GM21381 (cell line): ENCODE results near the gene SCN10A.

Experiments used
- ATAC-seq: cut with Tn5 transposase; IDR thresholded peaks from one replicate; pipeline ENCODE4 v1.9.1; 2021; ENCODE audit warnings: mild to moderate bottlenecking, moderate library complexity; ENCODE audit not compliant: unreplicated experiment

SCN10A gene

DNA sequence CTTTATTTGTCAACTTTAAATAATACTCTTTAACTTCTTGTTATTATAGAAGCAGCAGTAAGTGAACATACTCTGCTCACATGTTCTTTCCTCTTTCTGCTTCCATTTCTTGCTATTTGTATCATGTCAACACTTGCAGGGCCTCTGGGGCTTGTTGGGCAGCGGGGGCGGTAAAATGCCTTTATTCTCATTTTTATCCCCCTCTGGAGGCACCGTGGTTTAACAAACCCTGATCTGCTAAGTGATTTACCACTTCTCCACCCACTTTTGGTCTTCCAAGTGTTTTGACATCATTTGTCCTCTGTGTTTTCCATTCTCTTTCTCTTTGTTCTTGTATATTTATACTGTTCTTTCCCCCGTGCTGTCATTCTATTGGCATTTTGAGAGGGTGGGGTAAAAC, 33.9 kb downstream of the SCN10A start:
- no peak for ATAC-seq

DNA sequence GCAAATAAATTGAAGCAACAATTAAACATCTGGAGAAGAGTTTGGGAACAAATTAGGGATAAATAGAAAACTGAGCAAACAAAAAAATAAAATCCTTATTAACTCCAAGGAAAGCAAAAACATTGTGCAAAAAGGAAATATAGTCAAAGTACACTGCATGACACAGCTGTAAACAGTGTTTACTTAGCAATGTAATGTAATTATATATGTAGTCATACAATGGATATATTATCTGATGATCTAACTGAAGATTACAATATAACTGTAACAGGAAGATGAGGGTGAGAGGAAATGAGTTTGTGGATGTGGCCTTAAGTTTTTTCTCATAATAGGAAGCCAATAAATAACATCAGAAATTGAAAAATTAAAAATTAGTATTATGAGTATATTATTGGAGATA, 42.5 kb downstream of the SCN10A start:
- no peak for ATAC-seq

DNA sequence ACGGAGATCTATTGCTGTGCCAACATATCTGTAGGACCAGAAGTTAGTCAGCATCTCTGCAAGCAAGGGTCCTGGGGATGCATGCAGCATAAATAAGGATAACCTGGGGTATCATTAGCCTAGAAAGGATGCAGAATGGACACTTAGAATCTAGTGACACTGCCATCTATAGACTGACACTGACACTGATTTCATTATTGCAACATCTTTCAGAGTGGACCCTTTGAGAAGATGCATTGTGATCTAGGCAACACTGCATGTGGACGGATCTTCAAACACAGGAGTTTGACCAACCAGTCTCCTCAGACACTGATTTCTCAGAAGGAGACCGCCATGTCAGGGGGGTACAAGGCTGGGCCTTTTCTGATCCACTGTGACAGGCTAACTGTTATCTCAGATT, 52.4 kb downstream of the SCN10A start:
- ATAC-seq: no peak

DNA sequence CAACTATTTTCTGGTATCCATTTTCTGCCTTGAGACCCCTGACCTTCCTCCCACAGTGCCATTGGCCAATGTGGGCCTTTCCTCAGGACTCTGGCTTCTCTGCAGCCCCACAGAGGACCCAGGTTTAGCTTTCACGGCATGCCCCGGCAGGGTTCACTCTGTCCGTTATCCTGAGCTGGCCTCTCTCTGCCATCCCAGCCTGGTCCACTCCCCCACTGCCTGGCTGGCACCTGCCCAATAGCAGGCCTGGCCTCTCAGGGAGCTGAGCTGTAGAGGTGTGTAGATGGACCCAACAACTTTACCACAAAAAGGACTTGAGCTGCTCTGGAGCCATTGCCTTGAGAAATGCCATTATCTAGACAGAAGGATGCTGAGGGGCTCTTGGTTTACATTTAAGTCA, 57.5 kb downstream of the SCN10A start:
- ATAC-seq: no peak

DNA sequence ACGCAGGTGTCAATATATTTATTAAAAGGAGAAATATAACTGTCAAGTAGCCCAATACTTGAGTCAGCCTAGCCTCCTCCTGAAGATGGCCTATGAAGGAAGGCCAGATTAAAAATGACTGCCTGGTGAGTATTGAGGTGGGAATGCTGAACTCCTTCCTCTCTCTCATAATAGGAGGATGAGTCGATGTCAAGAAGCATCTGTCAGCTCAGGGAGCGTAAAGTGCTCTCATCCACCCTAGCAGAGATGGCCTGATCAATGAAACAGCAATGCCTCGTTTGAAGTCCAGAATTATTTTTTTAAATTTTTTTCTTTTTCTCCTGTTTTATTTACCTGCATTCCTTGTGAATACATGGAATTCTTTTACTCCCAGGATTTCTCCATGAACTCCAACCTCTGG, 58.3 kb downstream of the SCN10A start:
- no peak for ATAC-seq

DNA sequence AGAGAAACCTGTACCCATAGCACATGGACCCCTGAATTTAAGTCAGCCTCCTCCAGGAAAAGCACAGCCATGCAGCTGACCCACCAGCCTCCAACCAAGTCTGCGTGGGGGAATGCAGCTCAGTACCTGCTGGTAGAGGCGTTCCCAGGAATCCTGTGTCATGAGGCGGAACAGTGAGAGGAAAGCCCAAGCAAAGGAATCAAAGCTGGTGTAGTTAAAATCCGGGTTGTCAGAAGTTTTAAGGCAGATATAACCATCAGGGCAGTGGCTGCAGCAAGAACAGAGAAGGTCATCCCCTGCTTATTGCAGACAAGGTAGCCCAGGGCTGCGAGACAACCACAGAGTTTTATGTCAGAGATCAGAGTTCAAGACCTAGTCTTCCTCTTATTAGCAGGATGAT, 59.1 kb downstream of the SCN10A start:
- no peak for ATAC-seq

DNA sequence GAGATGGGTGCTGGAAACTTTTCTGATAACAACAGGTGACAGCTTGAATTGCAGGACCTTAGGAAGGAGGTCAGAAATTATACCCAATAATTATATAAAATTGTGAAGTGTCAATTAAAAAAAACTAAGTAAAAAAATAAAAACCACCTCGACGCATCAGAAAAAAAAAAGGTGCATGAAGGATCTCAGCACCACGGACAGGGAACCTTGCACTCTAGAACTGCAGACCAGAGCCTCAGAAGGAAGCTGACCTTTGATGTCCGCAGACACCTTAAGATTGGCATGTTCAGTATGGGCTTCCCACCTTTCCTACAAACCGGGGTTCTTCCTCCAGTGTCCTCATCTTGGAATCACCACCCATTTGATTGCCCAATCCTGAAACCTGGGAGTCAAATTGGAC, 60.9 kb downstream of the SCN10A start:
- no peak for ATAC-seq

DNA sequence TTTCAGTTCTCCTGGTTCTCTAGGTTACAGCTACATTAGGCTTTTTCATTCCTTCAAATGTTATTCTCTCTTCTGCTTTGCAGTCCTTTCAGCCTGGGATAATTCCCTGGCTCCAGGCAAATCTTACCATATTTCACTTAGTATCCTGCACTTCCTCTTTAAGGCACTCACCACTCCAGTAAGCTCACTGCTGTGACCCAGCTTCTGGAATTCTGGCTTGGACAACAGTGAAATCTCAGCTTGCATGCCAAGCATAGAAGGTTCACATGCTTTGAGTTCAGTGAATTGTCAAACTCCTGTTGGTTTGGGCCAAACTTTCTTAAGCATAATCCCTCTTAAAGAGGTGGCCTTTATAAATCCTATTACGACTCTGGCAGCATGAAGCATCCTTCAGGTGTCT, 69.4 kb downstream of the SCN10A start:
- no peak for ATAC-seq

DNA sequence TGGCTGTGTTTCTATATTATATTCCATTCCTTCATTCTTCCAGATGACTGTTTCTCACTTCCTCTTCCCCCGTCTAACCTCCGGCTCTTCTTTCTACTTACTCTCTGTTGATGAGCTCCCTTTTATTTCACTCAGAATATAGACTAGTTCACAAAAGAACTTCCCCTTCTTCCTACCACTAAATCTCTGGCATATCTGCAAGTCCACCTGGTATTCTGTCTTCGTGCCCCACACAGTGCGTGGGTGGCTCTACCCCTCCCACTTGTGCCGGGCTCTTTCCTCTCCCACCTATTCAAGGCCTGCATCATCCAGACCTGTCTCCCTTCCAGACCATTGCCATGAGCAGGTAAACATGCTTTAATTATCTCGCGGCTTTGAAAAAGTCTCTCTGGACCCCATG, 73.0 kb downstream of the SCN10A start:
- no peak for ATAC-seq

DNA sequence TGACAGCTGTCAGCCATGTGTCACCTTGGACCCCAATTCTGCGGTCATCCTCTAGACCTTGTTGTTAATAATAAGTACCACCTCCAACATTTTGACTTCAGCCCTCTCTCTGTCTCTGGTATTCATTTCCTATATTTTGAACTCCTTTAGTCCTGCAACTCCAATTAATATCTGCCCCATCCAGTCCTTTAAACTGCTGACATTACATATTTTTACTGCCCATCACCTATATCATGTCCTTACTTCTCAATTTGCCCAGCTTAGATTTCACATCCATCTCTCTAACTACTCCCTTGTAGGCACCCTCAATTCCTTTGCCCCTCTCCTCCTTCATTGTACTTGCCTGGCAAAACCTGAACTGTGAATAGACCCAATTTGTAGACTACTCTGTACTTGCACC, 73.5 kb downstream of the SCN10A start:
- ATAC-seq: no peak

DNA sequence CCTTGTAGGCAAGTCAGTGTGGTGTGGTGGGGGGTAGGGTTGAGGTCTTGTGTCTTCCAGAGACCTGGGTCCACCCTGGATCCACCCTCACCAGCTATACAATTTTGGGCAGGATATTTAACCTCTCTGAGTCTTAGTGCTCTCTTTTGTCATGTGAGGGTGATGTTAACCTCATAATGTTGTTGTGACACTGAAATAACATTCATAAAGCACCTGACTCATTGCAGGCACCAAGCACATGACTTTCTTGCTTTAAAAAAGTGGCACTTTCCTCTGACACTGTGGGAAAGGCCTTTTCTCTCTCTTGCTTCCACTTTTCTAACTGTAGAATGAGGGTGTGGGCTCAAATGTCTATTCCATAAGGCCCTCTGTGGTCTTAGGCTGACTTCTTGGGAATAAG, 75.5 kb downstream of the SCN10A start:
- no peak for ATAC-seq

DNA sequence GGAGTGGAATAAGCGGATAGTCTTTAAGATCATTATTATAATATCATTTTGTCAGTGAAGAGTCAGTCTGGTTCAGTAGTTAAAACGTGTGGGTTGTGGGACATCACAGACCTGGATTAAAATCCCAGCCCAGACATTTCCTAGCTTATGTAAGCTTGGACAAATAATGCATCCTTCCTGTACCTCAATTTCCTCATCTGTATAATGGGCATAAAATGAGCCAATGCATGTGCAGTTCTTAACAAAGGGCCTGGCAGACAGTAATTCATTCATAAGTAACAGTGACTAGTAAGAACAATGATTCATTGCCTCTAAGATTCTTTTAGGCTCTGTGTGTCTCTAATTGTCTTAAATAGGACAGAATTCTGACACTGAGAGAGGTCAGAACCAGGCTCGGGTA, 76.1 kb downstream of the SCN10A start:
- ATAC-seq: no peak

DNA sequence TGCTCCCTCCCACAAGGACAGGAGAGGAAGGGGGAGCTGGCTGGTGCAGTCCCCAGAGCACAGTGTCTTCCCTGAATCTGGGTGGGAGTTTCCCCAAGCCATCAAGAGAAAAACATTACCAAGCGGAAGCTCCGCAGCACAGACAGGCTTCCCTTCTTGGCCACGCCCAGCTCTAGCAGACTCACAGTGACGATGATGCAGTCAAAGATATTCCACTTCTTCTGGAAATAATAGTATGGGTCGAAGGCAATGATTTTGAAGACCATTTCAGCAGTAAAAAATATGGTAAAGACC, 76.7 kb downstream of the SCN10A start:
- ATAC-seq: no peak

DNA sequence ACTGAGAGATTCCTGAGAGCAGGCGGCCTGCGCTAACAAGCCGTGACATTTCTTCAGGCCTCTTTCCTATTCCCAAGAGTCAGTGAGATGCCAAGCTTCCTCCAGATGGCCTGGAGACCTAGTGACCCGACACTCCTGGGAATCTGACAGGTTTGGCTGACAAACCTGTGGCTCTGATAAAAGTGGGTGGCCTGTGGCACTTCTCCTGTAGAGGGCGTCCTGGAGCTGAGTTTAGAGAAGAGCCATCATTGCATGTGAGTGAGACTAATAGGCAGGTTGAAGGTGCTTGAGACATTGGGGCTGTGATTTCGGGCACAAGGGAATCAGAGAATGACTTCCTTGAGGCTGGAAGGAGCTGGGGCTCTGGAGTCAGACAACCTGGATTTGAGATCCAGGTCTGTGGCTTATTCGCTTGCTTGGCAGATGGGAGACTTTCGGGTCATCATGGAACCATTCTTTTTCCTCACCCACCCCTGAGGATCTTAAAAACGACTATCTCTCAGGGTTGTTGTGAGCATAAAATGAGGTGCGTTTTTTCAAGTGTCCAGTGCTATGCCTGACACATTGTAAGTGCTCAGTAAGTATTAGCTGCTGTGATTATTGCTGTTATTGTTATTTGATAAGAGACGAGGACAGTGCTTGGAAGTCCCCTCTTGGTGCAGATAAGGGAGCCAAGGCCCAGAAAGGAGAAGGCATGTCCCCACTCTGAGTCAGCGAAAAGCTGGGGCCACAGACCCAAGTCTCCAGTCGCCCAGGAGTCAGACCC, 77.2 kb downstream of the SCN10A start:
- no peak for ATAC-seq

DNA sequence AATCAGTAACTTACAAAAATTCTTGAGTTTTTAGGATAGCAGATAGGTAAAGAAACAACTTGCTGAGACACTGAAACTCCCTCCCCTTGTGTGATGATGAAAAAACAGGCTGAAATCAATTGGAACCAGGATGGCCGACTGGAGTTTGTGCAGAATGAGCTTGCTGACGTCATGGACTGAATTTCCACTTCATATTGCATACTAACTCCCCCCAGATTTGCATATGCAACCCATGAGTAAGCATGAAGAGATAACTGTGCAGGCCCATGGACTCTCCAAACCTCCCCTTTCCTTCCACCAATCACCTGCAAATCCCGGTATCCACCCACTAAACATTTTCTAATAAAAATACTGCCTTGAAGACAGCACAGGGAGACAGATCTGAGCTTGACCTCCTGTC, 84.5 kb downstream of the SCN10A start:
- ATAC-seq: no peak

DNA sequence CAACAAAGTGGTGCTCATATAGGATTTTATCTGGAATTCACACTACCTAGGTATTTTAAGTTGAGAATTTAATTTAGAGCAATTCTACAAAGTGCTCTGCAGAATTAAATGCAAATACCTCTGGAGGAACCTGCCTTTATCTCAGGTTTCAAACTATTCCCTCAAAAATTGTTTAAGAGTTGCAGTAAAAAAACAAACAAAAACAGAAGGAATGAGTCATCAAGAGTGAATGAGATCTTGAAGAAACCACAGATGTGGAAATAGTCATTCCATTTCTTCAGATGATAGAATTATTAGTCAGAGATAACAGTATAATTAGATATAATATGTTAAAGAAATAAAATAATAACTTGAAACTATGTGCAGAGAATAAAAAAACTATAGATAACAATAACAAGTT, 85.7 kb downstream of the SCN10A start:
- no peak for ATAC-seq

DNA sequence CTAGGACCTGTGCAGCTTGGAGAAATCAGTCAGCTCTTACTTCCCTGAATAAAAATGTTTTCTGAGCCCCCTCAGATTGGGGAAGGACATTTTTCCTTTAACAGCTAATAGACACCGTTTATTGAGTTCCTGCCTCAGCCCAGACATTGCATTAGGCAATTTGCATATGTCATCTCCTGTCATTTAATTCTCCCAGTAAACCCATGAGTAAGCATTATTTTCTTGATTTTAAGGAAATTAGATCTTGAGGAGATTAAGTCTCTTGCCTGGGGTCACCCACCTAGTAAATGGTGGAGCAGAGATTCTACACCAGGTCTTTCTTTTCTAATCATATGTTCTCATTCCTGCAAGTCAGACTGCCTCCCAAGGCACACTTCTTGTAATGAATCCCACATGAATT, 88.0 kb downstream of the SCN10A start:
- no peak for ATAC-seq

DNA sequence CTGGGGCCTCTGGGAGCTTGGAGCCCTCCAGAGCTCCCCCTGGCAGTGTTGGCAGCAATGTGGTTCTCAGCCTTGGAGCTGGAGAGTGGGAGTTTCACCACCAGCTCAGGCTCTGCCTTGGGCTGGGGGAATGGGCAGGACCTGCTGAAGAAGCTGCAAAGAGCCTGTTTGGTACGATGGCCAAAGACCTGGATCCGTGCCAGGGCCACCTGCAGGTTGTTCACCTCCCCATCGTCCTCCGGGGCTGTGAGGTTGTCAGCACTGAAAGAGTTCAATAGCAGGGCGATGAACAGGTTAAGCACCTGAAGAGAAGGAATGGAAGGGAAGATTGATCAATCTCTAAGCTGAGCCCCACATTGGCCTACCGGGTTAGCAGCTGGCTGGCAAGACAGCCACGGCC, 89.3 kb downstream of the SCN10A start:
- ATAC-seq: no peak

DNA sequence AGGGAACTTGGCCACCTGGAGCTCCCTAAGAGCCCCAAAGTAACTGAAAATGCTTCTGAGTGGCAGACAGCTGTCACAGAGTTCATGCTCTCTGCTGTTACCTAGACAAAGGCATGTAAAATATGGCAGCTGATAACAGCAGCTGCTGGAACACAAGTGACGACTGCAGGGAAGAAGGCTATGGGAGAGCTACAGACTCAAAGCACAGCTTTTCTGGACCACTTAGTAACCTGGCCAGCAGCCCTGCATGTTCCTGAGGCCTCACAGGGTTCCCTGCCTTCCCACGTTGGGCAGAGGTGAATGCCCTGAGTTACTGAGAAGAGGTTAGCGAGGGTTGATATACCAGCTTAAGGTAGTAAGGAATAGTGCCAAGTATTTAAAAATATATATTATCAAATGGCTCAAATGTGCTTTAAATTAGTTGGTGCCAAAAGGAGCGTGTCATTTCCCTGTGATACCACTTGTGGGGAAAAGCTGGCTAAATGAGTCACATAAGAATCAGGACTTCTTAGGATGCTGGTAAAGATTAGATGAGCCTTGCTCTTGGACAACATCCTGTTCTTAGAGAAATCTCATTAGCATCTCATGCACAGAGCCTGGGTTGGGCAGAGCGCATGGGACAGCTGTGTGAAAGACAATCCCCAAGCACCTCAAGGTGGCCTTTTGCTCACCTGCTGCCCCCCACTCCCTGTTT, 90.1 kb downstream of the SCN10A start:
- no peak for ATAC-seq

DNA sequence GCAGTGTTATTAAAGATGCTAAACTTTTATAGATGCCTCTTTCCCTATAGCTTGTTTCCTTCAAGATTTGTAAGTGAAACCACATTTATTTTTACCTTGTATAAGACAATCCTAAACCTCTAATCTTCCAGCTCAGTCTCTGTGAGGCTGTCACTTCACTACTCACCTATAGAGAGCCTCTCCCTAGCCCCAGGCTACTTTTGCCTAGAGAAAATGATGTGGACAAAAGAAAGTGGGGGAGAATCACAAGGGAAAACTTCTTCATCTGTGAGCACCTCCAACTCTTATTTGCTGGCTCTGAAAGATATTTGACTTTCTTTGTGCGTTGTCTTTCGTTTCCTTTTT, 91.7 kb downstream of the SCN10A start:
- no peak for ATAC-seq

DNA sequence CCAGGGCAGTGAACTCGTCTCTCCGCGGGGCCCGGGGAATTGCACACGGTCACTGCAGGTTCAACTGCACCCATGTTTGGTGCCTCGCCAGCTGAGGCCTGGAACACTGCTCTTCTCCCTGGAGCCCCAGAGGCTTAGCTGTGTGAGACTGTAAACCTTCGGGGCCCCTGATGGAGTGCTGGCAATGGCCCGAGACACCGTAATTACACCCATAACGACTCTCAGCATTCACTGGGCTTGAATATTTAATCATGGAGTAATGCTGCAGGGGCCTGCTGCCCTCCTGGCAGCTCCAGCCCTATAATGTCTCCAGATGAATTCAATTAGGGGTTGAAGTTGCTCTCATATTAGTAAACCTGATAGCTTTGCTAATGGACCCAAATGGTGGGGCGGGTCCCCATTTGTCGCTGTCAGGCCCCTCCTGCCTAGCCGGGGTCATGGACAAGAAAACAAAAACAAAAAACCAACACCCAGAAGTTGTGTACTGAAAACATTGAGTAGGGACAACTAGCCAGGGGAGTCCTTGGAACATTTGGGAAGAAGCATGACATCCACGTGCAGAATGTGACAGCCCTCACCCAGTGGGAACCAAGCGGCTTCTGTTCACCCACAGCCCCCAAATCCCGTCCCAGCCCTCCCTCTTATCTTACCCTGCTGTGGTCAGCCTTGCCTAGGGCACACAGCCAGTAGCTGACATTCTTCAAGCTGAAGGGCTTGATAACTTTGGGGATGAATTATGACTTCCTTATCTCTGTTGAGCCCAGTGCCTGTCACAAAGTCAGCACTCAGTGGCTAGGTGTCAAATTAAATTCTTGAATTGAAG, 92.2 kb downstream of the SCN10A start:
- no peak for ATAC-seq
